ENCODE data around the gene PNMA1. TPM values are rescaled to one million over a fixed set of nuclear protein-coding genes. Genes with fewer than 3 reads are reported as not detected.

PNMA1 gene
- total RNA-seq, 1 donor from 2014 or later, result 30.2 TPM

GRCh38 chr14:73678698-73679097, 35.5 kb downstream of the PNMA1 start:
- no peak overlapping the region for H3K4me3 ChIP-seq
- no peaks in the 10 kb centered on the region for H3K9me3 ChIP-seq
- H3K27me3 ChIP-seq, result no peaks in the 10 kb centered on the region
- TF ChIP-seq, protein P1, sequence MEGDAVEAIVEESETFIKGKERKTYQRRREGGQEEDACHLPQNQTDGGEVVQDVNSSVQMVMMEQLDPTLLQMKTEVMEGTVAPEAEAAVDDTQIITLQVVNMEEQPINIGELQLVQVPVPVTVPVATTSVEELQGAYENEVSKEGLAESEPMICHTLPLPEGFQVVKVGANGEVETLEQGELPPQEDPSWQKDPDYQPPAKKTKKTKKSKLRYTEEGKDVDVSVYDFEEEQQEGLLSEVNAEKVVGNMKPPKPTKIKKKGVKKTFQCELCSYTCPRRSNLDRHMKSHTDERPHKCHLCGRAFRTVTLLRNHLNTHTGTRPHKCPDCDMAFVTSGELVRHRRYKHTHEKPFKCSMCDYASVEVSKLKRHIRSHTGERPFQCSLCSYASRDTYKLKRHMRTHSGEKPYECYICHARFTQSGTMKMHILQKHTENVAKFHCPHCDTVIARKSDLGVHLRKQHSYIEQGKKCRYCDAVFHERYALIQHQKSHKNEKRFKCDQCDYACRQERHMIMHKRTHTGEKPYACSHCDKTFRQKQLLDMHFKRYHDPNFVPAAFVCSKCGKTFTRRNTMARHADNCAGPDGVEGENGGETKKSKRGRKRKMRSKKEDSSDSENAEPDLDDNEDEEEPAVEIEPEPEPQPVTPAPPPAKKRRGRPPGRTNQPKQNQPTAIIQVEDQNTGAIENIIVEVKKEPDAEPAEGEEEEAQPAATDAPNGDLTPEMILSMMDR (IDR thresholded peaks at IDR 0.05), result no peak
- peaks cover 0 to 6% of the 10 kb centered on the region in 2 donors for H3K36me3 ChIP-seq
- H3K27ac ChIP-seq, result no peak overlapping the region
- intact Hi-C loops (cut with DNase I), result no loop called here
- no peak for DNase-seq (ENCODE audit: low spot score in 2 of 2)
- no peaks in the 10 kb centered on the region for H3K4me1 ChIP-seq

GRCh38 chr14:73674986-73675385, 39.2 kb downstream of the PNMA1 start:
- no peaks in the 10 kb centered on the region for H3K4me1 ChIP-seq
- no peak overlapping the region for H3K27ac ChIP-seq
- no peaks in the 10 kb centered on the region for H3K27me3 ChIP-seq
- no peak overlapping the region for H3K4me3 ChIP-seq
- intact Hi-C loops (cut with DNase I), result no loop called here
- TF ChIP-seq, protein P1 (IDR thresholded peaks at IDR 0.05), result no peak
- H3K9me3 ChIP-seq, result no peaks in the 10 kb centered on the region
- peaks cover 0 to 6% of the 10 kb centered on the region in 2 donors for H3K36me3 ChIP-seq
- no peak for DNase-seq (ENCODE audit: low spot score in 2 of 2)

- no peak for DNase-seq (ENCODE audit: low spot score in 2 of 2)
- no peaks in the 10 kb centered on the region for H3K4me1 ChIP-seq
- H3K36me3 ChIP-seq, result peaks cover 3 to 5% of the 10 kb centered on the region in 2 donors
- no peaks in the 10 kb centered on the region for H3K27me3 ChIP-seq
- no peak overlapping the region for H3K27ac ChIP-seq
- no peaks in the 10 kb centered on the region for H3K9me3 ChIP-seq
- no peak overlapping the region for H3K4me3 ChIP-seq
- TF ChIP-seq, protein P1 (IDR thresholded peaks at IDR 0.05), result no peak
- intact Hi-C loops (cut with DNase I), result no loop called here
These were observed 46.3 kb downstream of the PNMA1 start for GRCh38 chr14:73667854-73668253.

GRCh38 chr14:73666583-73666982, 47.6 kb downstream of the PNMA1 start:
- DNase-seq (ENCODE audit: low spot score in 2 of 2), result no peak
- intact Hi-C loops (cut with DNase I), result no loop called here
- TF ChIP-seq, protein P1 (IDR thresholded peaks at IDR 0.05), result no peak
- Histone ChIP-seq H3K9me3 (no peaks in the 10 kb centered on the region), H3K4me1 (no peaks in the 10 kb centered on the region), H3K4me3 (no peak overlapping the region), H3K27ac (no peak overlapping the region), H3K36me3 (peaks cover 3 to 5% of the 10 kb centered on the region in 2 donors), H3K27me3 (no peaks in the 10 kb centered on the region)

DNA sequence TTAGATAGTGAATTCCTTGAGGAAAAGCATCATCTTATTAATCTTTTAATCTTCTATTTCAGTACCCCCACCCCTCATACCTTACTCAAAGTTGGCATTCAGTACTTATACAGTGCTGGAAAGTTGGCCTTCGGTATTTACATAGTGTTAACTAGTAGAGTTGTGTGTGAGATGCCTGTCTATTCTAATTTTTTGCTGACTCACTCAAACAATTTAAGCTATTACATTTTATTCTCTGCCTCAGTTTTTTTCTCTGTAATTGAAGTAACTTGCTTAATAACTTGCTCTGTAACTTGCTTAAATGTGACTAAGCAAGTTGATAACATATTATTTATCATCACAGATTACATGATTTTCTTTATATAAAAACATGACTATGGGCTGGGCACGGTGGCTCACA, 49.1 kb downstream of the PNMA1 start:
- intact Hi-C loops (cut with DNase I), result no loop called here
- H3K9me3 ChIP-seq, result no peaks in the 10 kb centered on the region
- no peak overlapping the region for H3K4me3 ChIP-seq
- H3K36me3 ChIP-seq, result peaks cover 3 to 5% of the 10 kb centered on the region in 2 donors
- no peak for DNase-seq (ENCODE audit: low spot score in 2 of 2)
- H3K4me1 ChIP-seq, result no peaks in the 10 kb centered on the region
- H3K27me3 ChIP-seq, result no peaks in the 10 kb centered on the region
- H3K27ac ChIP-seq, result no peak overlapping the region
- TF ChIP-seq, protein P1 (IDR thresholded peaks at IDR 0.05), result no peak

Data from ascending aorta (tissue), 2 donors.